ENCODE data around the gene CDH23.

CDH23 gene

GRCh38 chr10:71432101-71432905, 35.6 kb downstream of the CDH23 start:
- DNase-seq (ENCODE audit: low read depth) = no peak
- no peak for TF ChIP-seq CTCF (IDR thresholded peaks at IDR 0.05; ENCODE audit: control insufficient read depth, insufficient read depth, low read depth, low read length, missing control alignments)
- H3K4me3 ChIP-seq (ENCODE audit: control insufficient read depth, low read depth, low read length) = no peak overlapping the region

DNA sequence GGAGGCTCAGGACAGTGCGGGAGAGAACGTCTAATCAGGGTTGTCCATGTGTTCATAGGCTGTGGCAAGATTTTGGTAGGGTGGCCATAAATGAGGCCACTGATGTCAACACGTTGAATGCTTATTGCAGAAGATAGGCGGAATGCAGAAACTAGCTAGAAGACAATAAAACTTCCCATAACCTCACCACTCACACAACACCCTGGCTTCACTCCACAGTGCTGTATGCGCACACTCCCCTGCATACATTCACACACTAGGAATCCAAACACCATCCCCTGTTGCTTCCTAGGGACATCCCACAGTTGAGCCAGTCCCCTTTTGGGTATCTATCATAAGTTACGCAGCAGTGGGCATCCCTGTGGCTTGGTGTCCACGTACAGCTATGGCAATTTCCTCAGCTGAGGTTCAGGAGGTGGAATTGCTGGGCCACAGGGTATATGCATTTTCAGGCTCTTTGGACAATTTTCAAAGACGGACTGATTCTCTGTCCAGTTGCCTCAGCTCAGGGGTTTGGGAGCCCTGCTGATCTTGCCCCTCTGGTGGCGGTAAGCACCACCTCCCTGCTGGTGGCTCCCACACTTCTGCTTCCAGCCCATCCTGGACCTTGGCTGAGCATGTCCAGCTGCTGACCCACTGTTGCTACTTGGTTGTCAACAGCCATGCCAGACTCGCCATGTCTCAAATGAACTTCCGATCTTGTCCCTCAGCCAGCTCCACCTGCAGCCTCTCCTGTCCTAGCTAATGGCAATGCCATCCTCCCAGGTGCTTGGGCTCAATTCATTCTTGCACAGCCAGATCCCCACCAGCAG, 36.4 kb downstream of the CDH23 start:
- no peak for DNase-seq (ENCODE audit: low read depth)
- H3K4me3 ChIP-seq (ENCODE audit: control insufficient read depth, low read depth, low read length) = no peak overlapping the region
- TF ChIP-seq CTCF (IDR thresholded peaks at IDR 0.05; ENCODE audit: control insufficient read depth, insufficient read depth, low read depth, low read length, missing control alignments) = no peak

DNA sequence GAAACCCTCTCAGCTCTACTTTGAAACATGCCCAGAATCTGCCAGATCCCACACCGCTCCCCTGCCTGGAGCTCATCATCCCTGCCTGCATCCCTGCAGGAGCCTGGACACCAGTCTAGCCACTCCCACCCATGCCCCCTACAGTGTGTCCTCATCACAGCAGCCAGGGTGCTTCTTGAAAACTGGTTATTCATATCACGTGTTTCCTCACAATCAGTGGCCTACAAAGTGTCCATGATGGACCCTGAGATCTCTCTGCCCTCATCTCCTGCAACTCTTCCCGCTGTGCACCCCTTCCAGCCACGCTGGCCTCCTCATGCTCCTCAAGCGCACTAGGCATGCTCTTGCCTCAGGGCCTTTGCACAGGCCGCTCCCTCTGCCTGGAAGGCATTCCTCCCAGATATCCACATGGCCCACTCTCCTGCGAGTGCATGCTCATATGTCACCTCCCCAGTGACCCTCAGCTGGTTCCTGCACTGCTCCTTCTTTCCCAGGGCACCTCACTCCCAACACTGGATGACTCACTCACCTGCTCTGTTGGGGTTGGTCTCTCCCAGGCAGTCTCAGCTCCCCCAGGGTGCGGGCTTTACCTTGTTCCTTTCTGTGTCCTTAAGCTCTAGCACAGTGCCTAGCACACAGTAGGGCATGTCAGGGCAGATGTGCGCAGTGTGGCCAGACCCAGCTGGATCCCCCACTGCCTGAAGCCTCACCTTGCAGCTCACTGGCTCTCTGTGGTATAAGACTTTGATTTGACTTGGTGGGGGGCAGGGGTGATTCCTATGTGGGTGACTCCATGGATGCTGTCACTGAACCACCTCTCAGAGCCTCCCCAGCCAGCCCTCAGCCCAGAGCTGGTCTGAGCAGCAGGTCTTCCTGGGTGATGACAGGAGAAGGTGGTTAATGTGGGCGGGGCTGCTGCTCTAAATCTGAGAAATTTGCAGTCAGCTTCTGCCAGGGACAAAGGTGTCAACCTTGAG, 37.3 kb downstream of the CDH23 start:
- TF ChIP-seq CTCF (IDR thresholded peaks at IDR 0.05; ENCODE audit: control insufficient read depth, insufficient read depth, low read depth, low read length, missing control alignments) = no peak
- DNase-seq (ENCODE audit: low read depth) = no peak
- no peak overlapping the region for H3K4me3 ChIP-seq (ENCODE audit: control insufficient read depth, low read depth, low read length)

DNA sequence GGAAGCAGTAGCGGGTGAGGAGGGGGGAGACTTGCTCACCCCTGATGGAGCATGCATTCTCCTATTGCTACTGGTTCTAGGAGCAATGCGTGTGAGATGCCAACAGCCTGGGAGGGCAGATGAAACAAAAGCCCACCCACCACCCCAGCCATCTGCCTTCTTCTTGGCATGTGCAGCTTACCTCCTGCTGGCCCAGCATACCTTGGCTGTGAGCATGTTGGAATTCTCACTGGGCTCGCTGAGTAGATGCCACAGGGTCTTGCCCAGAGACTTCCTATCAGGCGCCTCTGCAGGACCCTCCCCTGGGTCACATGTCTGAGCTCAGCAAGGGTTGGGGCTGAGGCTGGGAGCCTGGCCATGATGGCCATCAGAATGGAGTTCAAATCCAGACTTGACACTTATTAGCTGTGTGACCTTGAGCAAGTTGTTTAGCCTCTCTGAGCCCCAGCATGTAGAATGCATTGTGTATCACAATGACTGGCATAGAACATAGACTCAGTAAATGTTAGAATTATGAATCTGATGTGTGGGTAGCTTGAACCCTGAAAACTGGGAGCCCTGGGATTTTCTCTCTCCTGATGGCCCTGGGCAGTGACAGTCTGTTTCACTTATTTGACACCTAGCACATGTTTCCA, 38.2 kb downstream of the CDH23 start:
- no peak overlapping the region for H3K4me3 ChIP-seq (ENCODE audit: control insufficient read depth, low read depth, low read length)
- TF ChIP-seq CTCF (IDR thresholded peaks at IDR 0.05; ENCODE audit: control insufficient read depth, insufficient read depth, low read depth, low read length, missing control alignments) = no peak
- DNase-seq (ENCODE audit: low read depth) = no peak

- no peak for DNase-seq (ENCODE audit: low read depth)
Measured at GRCh38 chr10:71435571-71436267, 39.0 kb downstream of the CDH23 start.

More at GRCh38 chr10:71435571-71436267, 39.0 kb downstream of the CDH23 start:
- no peak for TF ChIP-seq CTCF (IDR thresholded peaks at IDR 0.05; ENCODE audit: control insufficient read depth, insufficient read depth, low read depth, low read length, missing control alignments)
- no peak overlapping the region for H3K4me3 ChIP-seq (ENCODE audit: control insufficient read depth, low read depth, low read length)
